ENCODE results near the gene FZD8. TPM values are rescaled to one million over a fixed set of nuclear protein-coding genes. Genes with fewer than 3 reads are reported as not detected.

FZD8 gene
- total and polyA plus RNA-seq, 2 experiments from 2014 or later = 0.39 to 25.5 TPM

- 54 to 80% methylated on average over 1 of the region's 1 CpG for WGBS, 2 experiments (ENCODE audit: low coverage in 1 of 2, low lambda C conversion rate in 2 of 2, missing lambda C conversion rate in 2 of 2)
- no peak for TF ChIP-seq EZH2phosphoT487 (IDR thresholded peaks at IDR 0.05; ENCODE audit: insufficient read depth, low read depth)
- TF ChIP-seq EZH2 (IDR thresholded peaks at IDR 0.05; ENCODE audit: insufficient read depth, poor library complexity, severe bottlenecking) = no peak
- Histone ChIP-seq H3K9ac (no peak overlapping the region), H3F3A (ENCODE audit: insufficient read depth) (no peaks in the 10 kb centered on the region), H4K20me1 (ENCODE audit: insufficient read depth) (no peaks in the 10 kb centered on the region), H2AFZ (no peak overlapping the region), H3K4me2 (ENCODE audit: unreplicated experiment) (no peak overlapping the region), H3K27me3 (replicated peaks; ENCODE audit: insufficient read depth) (no peaks in the 10 kb centered on the region), H3K4me1 (ENCODE audit: insufficient read depth) (no peaks in the 10 kb centered on the region), H3K79me2 (ENCODE audit: insufficient read depth) (no peaks in the 10 kb centered on the region), H3K9me3 (ENCODE audit: low read depth) (no peaks in the 10 kb centered on the region), H3K9me2 (ENCODE audit: insufficient read depth) (no peaks in the 10 kb centered on the region), H3K27ac (no peak overlapping the region), H3K4me3 (no peak overlapping the region), H3K36me3 (ENCODE audit: low read depth) (no peaks in the 10 kb centered on the region)
- in situ Hi-C loops (cut with MboI) = no loop called here
- no peak for DNase-seq
These were observed 17.4 kb upstream of the FZD8 start for GRCh38 chr10:35659456-35659855.

- 71 to 75% methylated on average over 5 of the region's 5 CpGs for WGBS, 2 experiments (ENCODE audit: low coverage in 1 of 2, low lambda C conversion rate in 2 of 2, missing lambda C conversion rate in 2 of 2)
- in situ Hi-C loops (cut with MboI) = no loop called here
These were observed 15.5 kb upstream of the FZD8 start for GRCh38 chr10:35657621-35658020.

GRCh38 chr10:35652824-35653223, 10.7 kb upstream of the FZD8 start:
- 67 to 75% methylated on average over 2 of the region's 2 CpGs for WGBS, 2 experiments (ENCODE audit: low coverage in 1 of 2, low lambda C conversion rate in 2 of 2, missing lambda C conversion rate in 2 of 2)
- no peak overlapping the region for H3K4me2 ChIP-seq (ENCODE audit: unreplicated experiment)
- H3K27me3 ChIP-seq (replicated peaks; ENCODE audit: insufficient read depth) = no peaks in the 10 kb centered on the region
- no peaks in the 10 kb centered on the region for H4K20me1 ChIP-seq (ENCODE audit: insufficient read depth)
- H3K9ac ChIP-seq = no peak overlapping the region
- in situ Hi-C loops (cut with MboI) = no loop called here
- no peak overlapping the region for H3K4me3 ChIP-seq
- no peaks in the 10 kb centered on the region for H3F3A ChIP-seq (ENCODE audit: insufficient read depth)
- H3K4me1 ChIP-seq (ENCODE audit: insufficient read depth) = no peaks in the 10 kb centered on the region
- TF ChIP-seq EZH2 (IDR thresholded peaks at IDR 0.05; ENCODE audit: insufficient read depth, poor library complexity, severe bottlenecking) (no peak), EZH2phosphoT487 (IDR thresholded peaks at IDR 0.05; ENCODE audit: insufficient read depth, low read depth) (no peak)
- no peak overlapping the region for H3K27ac ChIP-seq
- H3K9me2 ChIP-seq (ENCODE audit: insufficient read depth) = no peaks in the 10 kb centered on the region
- H3K9me3 ChIP-seq (ENCODE audit: low read depth) = no peaks in the 10 kb centered on the region
- H3K36me3 ChIP-seq (ENCODE audit: low read depth) = no peaks in the 10 kb centered on the region
- H3K79me2 ChIP-seq (ENCODE audit: insufficient read depth) = no peaks in the 10 kb centered on the region
- no peak for DNase-seq
- no peak overlapping the region for H2AFZ ChIP-seq

More at GRCh38 chr10:35657621-35658020, 15.5 kb upstream of the FZD8 start:
- no peak for DNase-seq
- no peaks in the 10 kb centered on the region for H3K79me2 ChIP-seq (ENCODE audit: insufficient read depth)
- H3K9ac ChIP-seq = no peak overlapping the region
- H3K27me3 ChIP-seq (replicated peaks; ENCODE audit: insufficient read depth) = no peaks in the 10 kb centered on the region
- no peak overlapping the region for H2AFZ ChIP-seq
- no peak overlapping the region for H3K4me3 ChIP-seq
- no peak overlapping the region for H3K27ac ChIP-seq
- no peaks in the 10 kb centered on the region for H3F3A ChIP-seq (ENCODE audit: insufficient read depth)
- H3K4me2 ChIP-seq (ENCODE audit: unreplicated experiment) = no peak overlapping the region
- no peaks in the 10 kb centered on the region for H3K9me3 ChIP-seq (ENCODE audit: low read depth)
- H3K36me3 ChIP-seq (ENCODE audit: low read depth) = no peaks in the 10 kb centered on the region
- H3K9me2 ChIP-seq (ENCODE audit: insufficient read depth) = no peaks in the 10 kb centered on the region
- no peaks in the 10 kb centered on the region for H4K20me1 ChIP-seq (ENCODE audit: insufficient read depth)
- no peaks in the 10 kb centered on the region for H3K4me1 ChIP-seq (ENCODE audit: insufficient read depth)
- TF ChIP-seq EZH2phosphoT487 (IDR thresholded peaks at IDR 0.05; ENCODE audit: insufficient read depth, low read depth) (no peak), EZH2 (IDR thresholded peaks at IDR 0.05; ENCODE audit: insufficient read depth, poor library complexity, severe bottlenecking) (no peak)

GRCh38 chr10:35650894-35651293, 8.8 kb upstream of the FZD8 start:
- no peaks in the 10 kb centered on the region for H3K36me3 ChIP-seq (ENCODE audit: low read depth)
- H3K4me2 ChIP-seq (ENCODE audit: unreplicated experiment) = no peak overlapping the region
- no peaks in the 10 kb centered on the region for H4K20me1 ChIP-seq (ENCODE audit: insufficient read depth)
- H3K4me1 ChIP-seq (ENCODE audit: insufficient read depth) = no peaks in the 10 kb centered on the region
- H2AFZ ChIP-seq = no peak overlapping the region
- no peaks in the 10 kb centered on the region for H3K9me3 ChIP-seq (ENCODE audit: low read depth)
- no peaks in the 10 kb centered on the region for H3K9me2 ChIP-seq (ENCODE audit: insufficient read depth)
- no peak for TF ChIP-seq EZH2phosphoT487 (IDR thresholded peaks at IDR 0.05; ENCODE audit: insufficient read depth, low read depth)
- no peak for TF ChIP-seq EZH2 (IDR thresholded peaks at IDR 0.05; ENCODE audit: insufficient read depth, poor library complexity, severe bottlenecking)
- H3K9ac ChIP-seq = no peak overlapping the region
- DNase-seq = no peak
- H3K27ac ChIP-seq = no peak overlapping the region
- H3K79me2 ChIP-seq (ENCODE audit: insufficient read depth) = no peaks in the 10 kb centered on the region
- in situ Hi-C loops (cut with MboI) = no loop called here
- H3K4me3 ChIP-seq = no peak overlapping the region
- 57 to 60% methylated on average over 3 of the region's 3 CpGs for WGBS, 2 experiments (ENCODE audit: low coverage in 1 of 2, low lambda C conversion rate in 2 of 2, missing lambda C conversion rate in 2 of 2)
- H3K27me3 ChIP-seq (replicated peaks; ENCODE audit: insufficient read depth) = no peaks in the 10 kb centered on the region
- no peaks in the 10 kb centered on the region for H3F3A ChIP-seq (ENCODE audit: insufficient read depth)

Data from GM23248 (cell line).